Activated CD8-positive, alpha-beta T cell treated with anti-CD3 and anti-CD28 coated beads, Interleukin-2, amount 10 ng/mL, durations not matched to agents 7 days and 5 days (primary cell): ENCODE results near the gene ZEB2. TPM values are rescaled to one million over a fixed set of nuclear protein-coding genes. Genes with fewer than 3 reads are reported as not detected.

ENCODE experiments used
- ATAC-seq: fragments of 150-1000 bp; cut with Tn5 transposase; one replicate; pipeline ENCODE4 v1.10.0; 2021; ENCODE audit warnings: moderate library complexity
- CTCF ChIA-PET: fragments of 350-600 bp; sonication (Branson Sonifier 250); formaldehyde crosslinking; loops from one replicate; lab custom pipeline; 2021; ENCODE audit warnings: antibody characterized with exemption; lab: Charles Lee
- POLR2A ChIA-PET: fragments of 350-600 bp; sonication (Branson Sonifier 250); formaldehyde crosslinking; loops from one replicate; lab custom pipeline; 2021; ENCODE audit warnings: antibody characterized with exemption; lab: Charles Lee
- DNase-seq: peaks from one replicate; pipeline ENCODE4 v3.0.0-alpha.2; 2020
- H3K27ac Mint-ChIP-seq: one replicate; pipeline ENCODE4 v1.8.0; 2021; ENCODE audit warnings: mild to moderate bottlenecking, mixed read lengths
- H3K27me3 Mint-ChIP-seq: one replicate; pipeline ENCODE4 v1.8.0; 2021; ENCODE audit warnings: low read depth, mixed read lengths
- H3K36me3 Mint-ChIP-seq: one replicate; pipeline ENCODE4 v1.8.0; 2021; ENCODE audit warnings: low read depth, mixed read lengths
- H3K4me1 Mint-ChIP-seq: one replicate; pipeline ENCODE4 v1.8.0; 2021; ENCODE audit warnings: low read depth, mixed read lengths
- H3K4me3 Mint-ChIP-seq: one replicate; pipeline ENCODE4 v1.8.0; 2021; ENCODE audit warnings: mild to moderate bottlenecking, mixed read lengths
- H3K9me3 Mint-ChIP-seq: one replicate; pipeline ENCODE4 v1.8.0; 2022; ENCODE audit warnings: mixed read lengths; ENCODE audit not compliant: insufficient read depth
- total RNA-seq, 2 experiments: library from RNA; stranded (reverse); gene quantifications; one replicate each; pipeline ENCODE4 v1.2.3, GENCODE V29; 2021

ZEB2 gene
- total RNA-seq, 2 experiments from 2014 or later, result 4.0 to 5.7 TPM

DNA sequence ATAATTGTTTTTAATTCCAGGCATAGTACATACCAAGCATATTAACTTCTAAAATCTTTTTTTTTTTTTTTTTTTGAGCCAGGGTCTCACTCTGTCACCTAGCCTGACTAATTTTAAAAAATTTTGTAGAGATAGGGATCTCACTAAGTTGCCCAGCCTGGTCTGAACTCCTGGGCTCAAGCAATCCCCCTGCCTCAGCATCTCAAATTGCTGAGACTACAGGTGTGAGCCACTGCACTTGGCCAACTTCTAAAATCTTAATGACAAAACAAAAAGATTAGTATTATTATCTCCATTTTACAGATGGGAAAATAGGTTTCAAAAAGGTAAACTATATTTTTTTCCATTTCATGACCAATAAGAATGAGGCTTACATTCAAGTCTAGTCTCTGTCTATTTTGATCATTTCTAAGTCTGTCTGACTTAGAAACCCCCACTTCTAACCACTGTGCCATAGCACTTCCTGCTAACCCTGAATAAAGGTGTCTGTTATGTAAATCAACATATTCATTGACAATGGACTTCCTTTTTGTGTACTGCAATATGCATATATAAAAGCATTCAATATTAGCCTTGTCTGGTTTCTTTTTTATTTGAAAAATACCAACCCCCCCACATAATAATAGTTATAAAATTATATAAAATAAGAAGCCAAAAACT lies 28.7 kb upstream of the ZEB2 start:
- H3K27ac Mint-ChIP-seq, result no peak overlapping the region
- H3K9me3 Mint-ChIP-seq, result no peaks in the 10 kb centered on the region
- H3K4me3 Mint-ChIP-seq, result no peak overlapping the region
- H3K36me3 Mint-ChIP-seq, result no peaks in the 10 kb centered on the region
- peak; percentile 79 for ATAC-seq
- DNase-seq, result peak; percentile 44
- ChIA-PET POLR2A (no interaction called here), CTCF (no interaction called here)
- H3K27me3 Mint-ChIP-seq, result peaks cover 4% of the 10 kb centered on the region
- H3K4me1 Mint-ChIP-seq, result peaks cover 10% of the 10 kb centered on the region

DNA sequence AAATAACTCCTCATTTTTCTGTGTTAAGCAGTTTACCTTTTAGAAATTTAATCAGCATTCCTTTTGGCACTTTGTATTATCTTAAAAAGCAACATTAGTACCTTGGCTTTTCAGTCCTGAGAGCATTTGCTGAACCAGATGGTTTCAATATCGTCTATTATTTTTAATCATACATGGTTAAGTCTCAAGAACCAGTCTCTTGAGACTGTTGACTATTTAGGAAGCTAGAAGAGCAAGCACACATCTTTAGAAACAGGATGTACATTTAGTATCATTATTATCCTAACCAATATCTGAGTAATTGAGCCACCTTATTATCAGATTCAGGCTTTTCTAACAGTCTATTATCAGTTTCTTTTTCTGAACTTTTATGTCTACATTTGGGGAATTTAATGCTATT lies 28.2 kb upstream of the ZEB2 start:
- no peak overlapping the region for H3K27ac Mint-ChIP-seq
- ATAC-seq (no peak), DNase-seq (no peak)
- CTCF ChIA-PET, result no interaction called here
- POLR2A ChIA-PET, result no interaction called here
- H3K4me3 Mint-ChIP-seq, result no peak overlapping the region
- H3K9me3 Mint-ChIP-seq, result no peaks in the 10 kb centered on the region
- no peaks in the 10 kb centered on the region for H3K36me3 Mint-ChIP-seq
- peaks cover 4% of the 10 kb centered on the region for H3K27me3 Mint-ChIP-seq
- H3K4me1 Mint-ChIP-seq, result peaks cover 10% of the 10 kb centered on the region

DNA sequence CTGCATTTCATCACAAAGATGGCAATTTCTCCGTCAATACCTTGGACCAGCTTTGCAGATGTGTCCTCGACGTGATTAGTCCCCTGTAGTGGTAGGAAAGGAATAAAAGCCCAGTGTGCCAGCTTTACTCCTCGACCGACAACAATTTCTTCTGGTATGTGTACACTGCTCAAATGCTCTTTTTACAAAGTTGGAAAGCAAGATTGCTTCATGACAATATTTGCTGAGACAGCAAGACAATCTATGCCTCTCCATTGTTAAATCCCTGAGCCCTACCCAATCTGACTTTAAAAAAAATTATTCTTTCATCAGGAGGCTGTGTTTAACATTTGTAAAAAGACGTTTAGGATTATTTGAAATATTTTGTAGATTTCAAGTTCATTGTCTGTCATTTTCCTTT lies 27.6 kb upstream of the ZEB2 start:
- Mint-ChIP-seq H3K27me3 (peaks cover 7% of the 10 kb centered on the region), H3K27ac (no peak overlapping the region), H3K4me1 (peaks cover 10% of the 10 kb centered on the region), H3K4me3 (no peak overlapping the region), H3K9me3 (no peaks in the 10 kb centered on the region), H3K36me3 (no peaks in the 10 kb centered on the region)
- CTCF ChIA-PET, result no interaction called here
- ATAC-seq (no peak), DNase-seq (no peak)
- POLR2A ChIA-PET, result no interaction called here

DNA sequence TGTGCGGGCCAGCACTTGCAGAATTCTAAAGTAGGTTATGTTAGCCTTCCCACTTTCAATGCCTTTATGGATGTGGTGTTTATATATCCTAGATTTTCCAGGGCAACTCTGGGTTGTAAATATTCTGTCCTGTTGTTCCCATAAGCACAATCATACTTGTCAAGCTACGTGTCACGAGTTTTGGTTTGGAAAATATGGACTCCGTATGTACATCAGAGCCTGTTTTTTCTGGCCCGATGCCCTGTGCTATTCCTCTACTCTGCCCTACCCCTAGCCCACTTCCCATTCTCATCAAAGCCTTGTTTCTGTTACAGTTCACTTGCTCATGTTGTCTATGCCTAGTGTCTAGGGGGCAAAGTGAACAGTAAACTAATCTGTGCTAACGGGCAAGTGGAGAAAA lies 27.0 kb upstream of the ZEB2 start:
- ATAC-seq (no peak), DNase-seq (no peak)
- Mint-ChIP-seq H3K9me3 (no peaks in the 10 kb centered on the region), H3K36me3 (no peaks in the 10 kb centered on the region), H3K27ac (no peak overlapping the region), H3K4me3 (no peak overlapping the region), H3K27me3 (peaks cover 10% of the 10 kb centered on the region), H3K4me1 (peaks cover 10% of the 10 kb centered on the region)
- ChIA-PET CTCF (no interaction called here), POLR2A (no interaction called here)

DNA sequence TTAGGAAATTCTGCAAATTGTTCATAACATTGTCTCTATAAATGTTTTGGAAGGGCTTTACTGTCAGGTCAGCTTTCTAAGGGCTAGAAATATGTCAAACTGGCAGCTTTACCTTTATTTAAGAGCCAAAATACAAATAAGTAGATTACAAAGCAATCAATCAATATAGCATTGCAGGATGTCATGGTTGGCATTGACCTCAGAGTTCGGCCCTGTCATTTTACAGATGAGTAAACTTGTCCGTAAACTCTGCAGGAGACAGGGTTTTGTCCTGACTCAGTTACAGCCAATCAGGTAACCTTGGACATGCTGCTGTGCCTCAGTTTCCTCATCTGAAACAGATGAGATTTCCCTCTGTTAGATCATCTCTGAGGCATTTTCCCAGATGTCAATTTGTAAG lies 25.9 kb upstream of the ZEB2 start:
- Mint-ChIP-seq H3K4me1 (peaks cover 10% of the 10 kb centered on the region), H3K9me3 (no peaks in the 10 kb centered on the region), H3K4me3 (no peak overlapping the region), H3K36me3 (no peaks in the 10 kb centered on the region), H3K27me3 (peaks cover 12% of the 10 kb centered on the region), H3K27ac (no peak overlapping the region)
- DNase-seq (no peak), ATAC-seq (no peak)
- ChIA-PET CTCF (no interaction called here), POLR2A (no interaction called here)

DNA sequence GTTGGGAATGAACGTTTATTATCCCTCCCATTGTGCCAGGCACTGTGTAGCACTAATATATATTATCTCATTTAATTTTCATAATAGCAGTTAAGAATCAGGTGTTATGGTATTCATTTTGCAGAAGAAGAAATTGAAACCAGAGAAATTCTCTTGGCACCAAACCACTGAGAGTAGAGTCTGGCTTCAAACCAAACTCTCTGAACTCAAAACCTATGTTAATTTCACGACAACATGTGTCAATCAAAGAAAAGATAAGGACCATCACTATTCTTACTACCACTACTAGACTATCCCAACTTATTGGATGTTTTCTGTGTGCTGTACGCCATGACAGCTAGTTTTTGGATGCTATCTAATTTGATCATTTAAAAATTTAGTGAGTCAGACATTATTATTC lies 24.1 kb upstream of the ZEB2 start:
- no peak for DNase-seq
- Mint-ChIP-seq H3K27me3 (peaks cover 15% of the 10 kb centered on the region), H3K4me1 (peaks cover 10% of the 10 kb centered on the region), H3K36me3 (no peaks in the 10 kb centered on the region), H3K4me3 (no peak overlapping the region), H3K9me3 (no peaks in the 10 kb centered on the region), H3K27ac (no peak overlapping the region)
- ChIA-PET POLR2A (no interaction called here), CTCF (no interaction called here)
- no peak for ATAC-seq

DNA sequence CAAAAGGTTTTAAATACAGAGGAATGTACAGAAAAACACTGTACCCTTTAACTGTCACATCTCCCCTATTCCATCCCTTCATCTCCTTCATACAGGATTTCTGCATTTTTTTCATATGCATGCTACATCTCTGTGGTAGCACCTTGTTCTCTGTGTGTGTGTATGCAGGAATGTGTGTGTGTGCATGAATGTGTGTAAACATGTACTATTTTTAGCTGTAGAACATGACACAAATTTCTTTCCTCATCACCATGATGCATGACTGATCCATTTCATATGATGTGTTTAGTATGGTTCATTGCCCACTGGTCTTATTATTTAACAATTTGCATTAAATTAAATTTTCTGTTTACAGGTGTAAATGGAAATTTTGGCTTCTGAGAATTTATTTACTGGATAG lies 21.5 kb upstream of the ZEB2 start:
- DNase-seq (no peak), ATAC-seq (no peak)
- Mint-ChIP-seq H3K27ac (no peak overlapping the region), H3K4me1 (no peaks in the 10 kb centered on the region), H3K27me3 (peaks cover 15% of the 10 kb centered on the region), H3K4me3 (no peak overlapping the region), H3K9me3 (no peaks in the 10 kb centered on the region), H3K36me3 (no peaks in the 10 kb centered on the region)
- ChIA-PET CTCF (interaction anchor here (1.0 to 1.4 kb wide), 2 partner anchors 10 kb away, joined by 3 read pairs; no protein-coding TSS in a partner anchor), POLR2A (interaction anchor here (1.5 kb wide), 1 partner anchor 21 kb away, joined by 5 read pairs; no protein-coding TSS in a partner anchor)

DNA sequence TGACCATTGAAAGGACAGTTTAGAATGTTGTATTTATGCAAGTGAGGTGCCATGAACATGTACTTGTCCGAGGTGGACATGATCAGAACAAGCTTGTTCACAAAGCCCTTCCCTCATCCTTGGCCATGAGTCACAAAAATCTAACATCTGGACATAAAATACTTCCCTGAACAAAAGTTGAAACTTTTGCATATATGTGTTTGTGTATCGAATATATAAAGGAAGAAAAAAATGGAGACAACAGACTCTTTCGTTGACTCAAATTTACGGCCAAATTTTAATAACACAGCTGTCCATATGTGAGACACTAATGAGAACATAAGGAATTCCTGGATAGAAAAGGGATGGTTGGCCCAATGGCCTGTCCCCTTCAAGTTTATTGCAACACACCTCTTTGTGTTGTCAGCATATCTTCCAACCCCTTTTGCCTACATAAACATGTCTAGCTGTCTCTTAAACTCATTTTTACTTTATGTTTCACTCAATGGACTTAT lies 19.4 kb upstream of the ZEB2 start:
- Mint-ChIP-seq H3K36me3 (no peaks in the 10 kb centered on the region), H3K27ac (no peak overlapping the region), H3K9me3 (no peaks in the 10 kb centered on the region), H3K4me1 (no peaks in the 10 kb centered on the region), H3K4me3 (no peak overlapping the region), H3K27me3 (peaks cover 21% of the 10 kb centered on the region)
- ATAC-seq (no peak), DNase-seq (no peak)
- CTCF ChIA-PET, result interaction anchor here (0.6 to 1.0 kb wide), 2 partner anchors 42 to 377 kb away, joined by 3 to 4 read pairs; no protein-coding TSS in a partner anchor
- POLR2A ChIA-PET, result no interaction called here

DNA sequence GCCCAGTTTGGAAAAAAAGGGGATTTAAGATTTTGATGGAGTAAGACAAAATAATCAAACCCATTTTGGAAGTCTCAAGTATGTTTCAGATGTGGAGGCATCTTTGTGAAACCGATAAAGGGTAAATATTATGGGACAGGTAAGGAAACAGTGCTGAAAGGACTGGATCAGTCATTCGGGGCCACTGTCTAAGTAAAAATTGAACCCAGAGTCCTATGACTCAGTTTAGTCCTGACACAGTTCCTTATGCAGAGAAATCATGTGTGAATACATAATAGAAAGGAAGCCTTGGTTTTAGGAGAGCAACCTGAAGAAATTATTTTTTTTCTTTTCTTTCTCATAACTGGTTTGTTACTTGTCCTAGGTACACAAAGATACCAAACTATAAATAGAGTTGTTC lies 15.4 kb upstream of the ZEB2 start:
- Mint-ChIP-seq H3K4me1 (no peaks in the 10 kb centered on the region), H3K9me3 (no peaks in the 10 kb centered on the region), H3K27me3 (peaks cover 26% of the 10 kb centered on the region), H3K4me3 (no peak overlapping the region), H3K27ac (no peak overlapping the region), H3K36me3 (no peaks in the 10 kb centered on the region)
- no peak for DNase-seq
- CTCF ChIA-PET, result no interaction called here
- no peak for ATAC-seq
- POLR2A ChIA-PET, result no interaction called here

DNA sequence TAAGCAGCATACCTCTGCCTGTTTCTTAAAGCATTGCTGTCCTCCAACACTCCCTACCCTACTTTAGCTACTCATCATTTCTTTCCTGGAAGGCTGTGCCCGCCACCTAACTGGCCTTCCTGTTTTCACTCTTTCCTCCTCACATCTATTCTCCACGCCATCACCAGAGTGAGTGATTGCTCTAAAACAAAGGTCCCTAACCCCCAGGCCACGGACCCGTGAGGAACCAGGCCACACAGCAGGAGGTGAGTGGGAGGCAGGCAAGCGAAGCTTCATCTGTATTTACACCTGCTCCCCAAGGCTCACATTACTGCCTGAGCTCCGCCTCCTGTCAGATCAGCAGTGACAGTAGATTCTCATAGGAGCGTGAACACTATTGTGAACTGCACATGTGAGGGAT lies 13.3 kb upstream of the ZEB2 start:
- no peaks in the 10 kb centered on the region for H3K9me3 Mint-ChIP-seq
- no peak overlapping the region for H3K27ac Mint-ChIP-seq
- H3K27me3 Mint-ChIP-seq, result peaks cover 33% of the 10 kb centered on the region
- H3K36me3 Mint-ChIP-seq, result no peaks in the 10 kb centered on the region
- DNase-seq (no peak), ATAC-seq (no peak)
- ChIA-PET CTCF (no interaction called here), POLR2A (no interaction called here)
- H3K4me3 Mint-ChIP-seq, result no peak overlapping the region
- H3K4me1 Mint-ChIP-seq, result no peaks in the 10 kb centered on the region

DNA sequence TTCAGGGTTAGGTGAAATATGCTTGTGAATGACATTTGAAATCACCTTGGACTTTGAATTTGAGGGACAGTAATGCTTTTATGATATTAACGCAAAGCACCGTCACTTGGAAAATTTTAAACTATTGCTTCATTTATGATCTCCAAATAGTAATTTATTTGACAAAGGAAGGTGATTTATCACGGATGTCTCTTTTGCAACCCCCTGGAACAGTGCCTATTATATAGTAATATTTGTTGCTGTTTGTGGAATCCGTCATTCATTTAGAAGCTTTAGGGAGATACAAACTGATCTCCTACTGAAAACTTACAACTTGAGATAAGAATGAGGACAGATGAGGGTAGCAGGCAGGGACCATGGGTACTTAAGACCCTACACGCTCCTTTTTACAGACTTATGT lies 10.7 kb upstream of the ZEB2 start:
- CTCF ChIA-PET, result interaction anchor here (0.9 to 1.6 kb wide), 2 partner anchors 11 kb away, joined by 3 read pairs; no protein-coding TSS in a partner anchor
- ATAC-seq, result no peak
- Mint-ChIP-seq H3K9me3 (no peaks in the 10 kb centered on the region), H3K4me1 (no peaks in the 10 kb centered on the region), H3K27me3 (peaks cover 42% of the 10 kb centered on the region), H3K36me3 (no peaks in the 10 kb centered on the region), H3K4me3 (no peak overlapping the region), H3K27ac (no peak overlapping the region)
- no peak for DNase-seq
- POLR2A ChIA-PET, result no interaction called here

DNA sequence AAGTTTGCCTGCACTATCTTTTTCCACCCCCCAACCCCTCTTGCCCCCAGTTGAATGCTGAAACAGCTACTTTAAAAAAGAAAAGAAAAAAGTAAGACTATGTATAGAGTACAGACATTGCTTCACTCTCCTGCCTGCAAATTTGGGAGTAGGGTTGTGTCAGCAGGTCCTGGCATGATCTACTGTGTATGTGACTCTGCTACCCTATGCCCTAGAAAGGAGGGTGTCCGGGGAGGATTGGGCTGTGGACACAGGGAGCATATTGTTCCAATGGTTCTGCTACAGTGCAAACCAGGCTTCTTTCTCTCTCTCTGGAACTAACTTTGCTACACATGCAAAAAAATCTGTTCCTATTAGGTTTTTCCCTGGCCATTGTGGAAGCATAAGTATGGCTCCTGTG lies 9.9 kb upstream of the ZEB2 start:
- no peak for ATAC-seq
- CTCF ChIA-PET, result interaction anchor here (1.6 kb wide), 1 partner anchor 10 kb away, joined by 3 read pairs; no protein-coding TSS in a partner anchor

More for the DNA sequence above, 9.9 kb upstream of the ZEB2 start:
- POLR2A ChIA-PET, result no interaction called here
- DNase-seq, result no peak
- no peaks in the 10 kb centered on the region for H3K36me3 Mint-ChIP-seq
- H3K4me1 Mint-ChIP-seq, result no peaks in the 10 kb centered on the region
- H3K27ac Mint-ChIP-seq, result no peak overlapping the region
- H3K4me3 Mint-ChIP-seq, result no peak overlapping the region
- no peaks in the 10 kb centered on the region for H3K9me3 Mint-ChIP-seq
- H3K27me3 Mint-ChIP-seq, result peaks cover 45% of the 10 kb centered on the region
